Measurements from ENCODE around the gene ANO4. TPM values are rescaled to one million over a fixed set of nuclear protein-coding genes. Genes with fewer than 3 reads are reported as not detected.

ANO4 gene
- total RNA-seq, 1 experiment from 2014 or later, result 5.7 TPM

DNA sequence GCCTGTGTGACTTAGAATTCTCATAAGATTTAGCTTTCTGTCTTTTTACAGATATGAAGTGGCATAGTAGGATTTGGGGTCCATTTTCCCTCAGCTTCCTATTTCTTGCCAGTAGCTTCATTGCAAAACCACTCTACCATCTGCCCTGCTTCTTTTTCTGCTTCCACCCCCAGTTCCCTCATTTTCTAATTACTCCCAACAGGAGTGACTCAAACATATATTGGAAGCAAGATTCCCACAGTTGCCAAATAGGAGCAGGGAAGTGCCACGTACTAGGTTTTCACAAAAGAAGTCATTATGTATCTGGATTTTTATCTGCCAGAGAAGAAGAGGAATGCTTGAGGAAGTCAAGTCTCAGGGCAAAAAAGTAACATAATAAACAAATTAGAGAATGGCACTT, 64.1 kb downstream of the ANO4 start:
- Histone ChIP-seq H3K14ac (ENCODE audit: insufficient read depth, low read length) (no peak overlapping the region), H2BK12ac (ENCODE audit: insufficient read length, low read depth, low read length) (no peak overlapping the region), H3K4me2 (ENCODE audit: insufficient read depth, insufficient read length, low read length) (no peak overlapping the region), H2BK5ac (ENCODE audit: insufficient read length, low read length) (no peak overlapping the region), H4K91ac (ENCODE audit: insufficient read length, low read depth, low read length) (no peak overlapping the region), H3K4me1 (ENCODE audit: insufficient read depth, low read length) (no peaks in the 10 kb centered on the region), H2BK20ac (ENCODE audit: low read depth, low read length, poor library complexity, severe bottlenecking) (no peak overlapping the region), H3K79me1 (ENCODE audit: insufficient read depth, low read depth, low read length, poor library complexity, severe bottlenecking) (no peaks in the 10 kb centered on the region), H3T11ph (ENCODE audit: low read length) (no peak overlapping the region), H4K20me1 (ENCODE audit: control insufficient read depth, insufficient read depth, insufficient read length) (no peaks in the 10 kb centered on the region), H3K56ac (ENCODE audit: insufficient read length, low read depth, low read length) (no peak overlapping the region), H4K5ac (ENCODE audit: insufficient read length, low read depth, low read length) (no peak overlapping the region), H3K9ac (ENCODE audit: extremely low read depth, insufficient read length, low read length) (no peak overlapping the region), H2AK5ac (ENCODE audit: insufficient read length, low read length) (no peak overlapping the region), H3K4ac (ENCODE audit: low read depth, low read length) (no peak overlapping the region), H3K18ac (ENCODE audit: insufficient read length, low read depth, low read length) (no peak overlapping the region), H2BK15ac (ENCODE audit: low read depth, low read length) (no peak overlapping the region), H3K79me2 (ENCODE audit: insufficient read depth, low read length) (no peaks in the 10 kb centered on the region), H4K8ac (replicated peaks; ENCODE audit: insufficient read length, low read depth, low read length) (no peak overlapping the region), H3K23me2 (ENCODE audit: insufficient read length, low read depth, low read length, poor library complexity, severe bottlenecking) (no peaks in the 10 kb centered on the region), H3K27ac (ENCODE audit: insufficient read length, low read depth, low read length) (no peak overlapping the region), H3K23ac (ENCODE audit: insufficient read length, low read depth, low read length) (no peak overlapping the region), H2AFZ (ENCODE audit: low read length) (no peak overlapping the region), H2BK120ac (ENCODE audit: low read depth, low read length, poor library complexity, severe bottlenecking) (no peak overlapping the region), H3K27me3 (ENCODE audit: insufficient read depth, low read length) (no peaks in the 10 kb centered on the region), H3K9me3 (ENCODE audit: control insufficient read depth, low read depth, low read length) (no peaks in the 10 kb centered on the region)
- H3K27me3 Mint-ChIP-seq (ENCODE audit: low read depth), result no peaks in the 10 kb centered on the region
- no peaks in the 10 kb centered on the region for H3K9me3 Mint-ChIP-seq
- no peak overlapping the region for H3K4me3 Mint-ChIP-seq
- H3K4me1 Mint-ChIP-seq, result peaks cover 8 to 12% of the 10 kb centered on the region in 2 experiments
- no peaks in the 10 kb centered on the region; a peak in 2 of 7 replicates for H3K36me3 Mint-ChIP-seq (ENCODE audit: insufficient read depth in 1 of 3, low read depth in 3 of 3)
- no peak overlapping the region for H3K27ac Mint-ChIP-seq
- DNase-seq, result no peak
- WGBS (ENCODE audit: extremely low coverage, insufficient read length, low lambda C conversion rate), result no CpG with 5 or more reads among the region's 1 CpG
- TF ChIP-seq, protein P1, sequence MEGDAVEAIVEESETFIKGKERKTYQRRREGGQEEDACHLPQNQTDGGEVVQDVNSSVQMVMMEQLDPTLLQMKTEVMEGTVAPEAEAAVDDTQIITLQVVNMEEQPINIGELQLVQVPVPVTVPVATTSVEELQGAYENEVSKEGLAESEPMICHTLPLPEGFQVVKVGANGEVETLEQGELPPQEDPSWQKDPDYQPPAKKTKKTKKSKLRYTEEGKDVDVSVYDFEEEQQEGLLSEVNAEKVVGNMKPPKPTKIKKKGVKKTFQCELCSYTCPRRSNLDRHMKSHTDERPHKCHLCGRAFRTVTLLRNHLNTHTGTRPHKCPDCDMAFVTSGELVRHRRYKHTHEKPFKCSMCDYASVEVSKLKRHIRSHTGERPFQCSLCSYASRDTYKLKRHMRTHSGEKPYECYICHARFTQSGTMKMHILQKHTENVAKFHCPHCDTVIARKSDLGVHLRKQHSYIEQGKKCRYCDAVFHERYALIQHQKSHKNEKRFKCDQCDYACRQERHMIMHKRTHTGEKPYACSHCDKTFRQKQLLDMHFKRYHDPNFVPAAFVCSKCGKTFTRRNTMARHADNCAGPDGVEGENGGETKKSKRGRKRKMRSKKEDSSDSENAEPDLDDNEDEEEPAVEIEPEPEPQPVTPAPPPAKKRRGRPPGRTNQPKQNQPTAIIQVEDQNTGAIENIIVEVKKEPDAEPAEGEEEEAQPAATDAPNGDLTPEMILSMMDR (conservative IDR thresholded peaks at IDR 0.05), result no peak
